SU-DHL-6 (cell line): Measurements from ENCODE around the gene KRTAP10-10.

ENCODE experiments used
- H2AFZ ChIP-seq: fragments of 200-600 bp; sonication (generic); 2 replicates; pipeline ENCODE4 v1.6.1; 2014; ENCODE audit warnings: low read depth, mild to moderate bottlenecking, moderate library complexity, mixed read lengths, antibody characterized with exemption, low read length; ENCODE audit not compliant: severe bottlenecking
- H3F3A ChIP-seq: fragments of 200-600 bp; shearing (Covaris generic); 2 replicates; pipeline ENCODE4 v1.6.0; 2016; ENCODE audit warnings: antibody characterized with exemption, mild to moderate bottlenecking; ENCODE audit not compliant: insufficient read depth
- H3K27ac ChIP-seq: fragments of 200-600 bp; sonication (generic); 2 replicates; pipeline ENCODE4 v1.5.1; 2016; ENCODE audit warnings: low read depth, mild to moderate bottlenecking, low read length, moderate library complexity, mixed read lengths
- H3K27me3 ChIP-seq: fragments of 200-600 bp; sonication (generic), shearing (Covaris generic); 2 replicates; pipeline ENCODE4 v1.6.0; 2014; ENCODE audit warnings: mild to moderate bottlenecking, low read length
- H3K36me3 ChIP-seq: fragments of 200-600 bp; sonication (generic); 2 replicates; pipeline ENCODE4 v1.6.1; 2014; ENCODE audit warnings: mild to moderate bottlenecking, low read length, mixed read lengths
- H3K4me2 ChIP-seq: fragments of 300-600, 200-600 bp; shearing (Covaris generic), sonication (generic); 2 replicates; pipeline ENCODE4 v1.6.0; 2014; ENCODE audit warnings: low read length, low read depth, mild to moderate bottlenecking; ENCODE audit not compliant: poor library complexity, severe bottlenecking
- H3K4me3 ChIP-seq: fragments of 200-600 bp; sonication (generic); 2 replicates; pipeline ENCODE4 v1.5.1; 2014; ENCODE audit warnings: antibody characterized with exemption, low read length, mild to moderate bottlenecking, mixed read lengths; ENCODE audit not compliant: insufficient read depth, poor library complexity, severe bottlenecking
- H3K79me2 ChIP-seq: fragments of 200-600 bp; sonication (generic); 2 replicates; pipeline ENCODE4 v1.6.1; 2014; ENCODE audit warnings: mild to moderate bottlenecking, low read length, moderate library complexity; ENCODE audit not compliant: insufficient read depth
- H3K9ac ChIP-seq: fragments of 200-600 bp; sonication (generic); 2 replicates; pipeline ENCODE4 v1.7.0; 2014; ENCODE audit warnings: mild to moderate bottlenecking, low read length
- H3K9me2 ChIP-seq: fragments of 200-600 bp; sonication (generic); replicated peaks from 2 replicates; pipeline ENCODE4 v1.6.1; 2014; ENCODE audit warnings: low read length; ENCODE audit not compliant: insufficient read depth
- H3K9me3 ChIP-seq: fragments of 200-600 bp; sonication (generic); 2 replicates; pipeline ENCODE4 v1.6.1; 2014; ENCODE audit warnings: low read length, mixed read lengths; ENCODE audit not compliant: insufficient read depth
- H4K20me1 ChIP-seq: fragments of 200-600 bp; sonication (generic); 2 replicates; pipeline ENCODE4 v1.6.1; 2014; ENCODE audit warnings: low read depth, mild to moderate bottlenecking, antibody characterized with exemption, low read length, moderate library complexity, mixed read lengths
- EZH2phosphoT487 ChIP-seq: fragments of 200-600 bp; sonication (generic), shearing (Covaris generic); conservative IDR thresholded peaks from 2 replicates; pipeline ENCODE4 v1.6.1; 2018; ENCODE audit warnings: mild to moderate bottlenecking, antibody characterized with exemption, low read length, moderate library complexity, mixed read lengths
- TF ChIP-seq, protein P1 (sequence below): fragments of 200-600 bp; sonication (generic); IDR thresholded peaks from one replicate; pipeline ENCODE4 v1.5.1; 2017; ENCODE audit warnings: antibody characterized with exemption, mild to moderate bottlenecking, low read length, moderate library complexity; ENCODE audit not compliant: insufficient read depth, poor library complexity, severe bottlenecking

The KRTAP10-10 gene

DNA sequence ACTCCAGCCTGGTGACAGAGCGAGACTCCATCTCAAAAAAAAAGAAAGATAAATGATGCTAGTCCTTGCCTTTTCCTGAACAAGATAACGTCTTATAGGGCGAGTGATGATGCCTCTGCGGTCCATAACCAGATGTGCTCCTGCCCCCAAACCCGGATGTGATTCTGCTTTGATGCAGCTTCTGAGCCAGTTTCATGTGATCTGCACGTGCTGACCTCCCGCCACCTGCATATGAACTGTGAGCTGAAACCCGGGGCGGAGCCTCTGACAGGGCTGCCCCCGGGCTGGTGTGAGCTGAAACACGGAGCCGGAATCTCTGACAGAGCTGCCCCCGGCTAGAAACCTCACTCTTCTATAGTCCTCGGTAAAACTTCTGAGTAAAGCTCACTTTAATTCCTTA is 16.0 kb downstream of the KRTAP10-10 start:
- Histone ChIP-seq H3K4me3 (no peak overlapping the region), H3K27ac (no peak overlapping the region), H2AFZ (no peak overlapping the region), H4K20me1 (no peaks in the 10 kb centered on the region), H3K36me3 (no peaks in the 10 kb centered on the region), H3F3A (no peaks in the 10 kb centered on the region), H3K9ac (no peak overlapping the region), H3K27me3 (no peaks in the 10 kb centered on the region), H3K9me2 (no peaks in the 10 kb centered on the region), H3K9me3 (no peaks in the 10 kb centered on the region), H3K79me2 (no peaks in the 10 kb centered on the region), H3K4me2 (no peak overlapping the region)
- TF ChIP-seq, protein P1, sequence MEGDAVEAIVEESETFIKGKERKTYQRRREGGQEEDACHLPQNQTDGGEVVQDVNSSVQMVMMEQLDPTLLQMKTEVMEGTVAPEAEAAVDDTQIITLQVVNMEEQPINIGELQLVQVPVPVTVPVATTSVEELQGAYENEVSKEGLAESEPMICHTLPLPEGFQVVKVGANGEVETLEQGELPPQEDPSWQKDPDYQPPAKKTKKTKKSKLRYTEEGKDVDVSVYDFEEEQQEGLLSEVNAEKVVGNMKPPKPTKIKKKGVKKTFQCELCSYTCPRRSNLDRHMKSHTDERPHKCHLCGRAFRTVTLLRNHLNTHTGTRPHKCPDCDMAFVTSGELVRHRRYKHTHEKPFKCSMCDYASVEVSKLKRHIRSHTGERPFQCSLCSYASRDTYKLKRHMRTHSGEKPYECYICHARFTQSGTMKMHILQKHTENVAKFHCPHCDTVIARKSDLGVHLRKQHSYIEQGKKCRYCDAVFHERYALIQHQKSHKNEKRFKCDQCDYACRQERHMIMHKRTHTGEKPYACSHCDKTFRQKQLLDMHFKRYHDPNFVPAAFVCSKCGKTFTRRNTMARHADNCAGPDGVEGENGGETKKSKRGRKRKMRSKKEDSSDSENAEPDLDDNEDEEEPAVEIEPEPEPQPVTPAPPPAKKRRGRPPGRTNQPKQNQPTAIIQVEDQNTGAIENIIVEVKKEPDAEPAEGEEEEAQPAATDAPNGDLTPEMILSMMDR = no peak
- TF ChIP-seq EZH2phosphoT487 = no peak

DNA sequence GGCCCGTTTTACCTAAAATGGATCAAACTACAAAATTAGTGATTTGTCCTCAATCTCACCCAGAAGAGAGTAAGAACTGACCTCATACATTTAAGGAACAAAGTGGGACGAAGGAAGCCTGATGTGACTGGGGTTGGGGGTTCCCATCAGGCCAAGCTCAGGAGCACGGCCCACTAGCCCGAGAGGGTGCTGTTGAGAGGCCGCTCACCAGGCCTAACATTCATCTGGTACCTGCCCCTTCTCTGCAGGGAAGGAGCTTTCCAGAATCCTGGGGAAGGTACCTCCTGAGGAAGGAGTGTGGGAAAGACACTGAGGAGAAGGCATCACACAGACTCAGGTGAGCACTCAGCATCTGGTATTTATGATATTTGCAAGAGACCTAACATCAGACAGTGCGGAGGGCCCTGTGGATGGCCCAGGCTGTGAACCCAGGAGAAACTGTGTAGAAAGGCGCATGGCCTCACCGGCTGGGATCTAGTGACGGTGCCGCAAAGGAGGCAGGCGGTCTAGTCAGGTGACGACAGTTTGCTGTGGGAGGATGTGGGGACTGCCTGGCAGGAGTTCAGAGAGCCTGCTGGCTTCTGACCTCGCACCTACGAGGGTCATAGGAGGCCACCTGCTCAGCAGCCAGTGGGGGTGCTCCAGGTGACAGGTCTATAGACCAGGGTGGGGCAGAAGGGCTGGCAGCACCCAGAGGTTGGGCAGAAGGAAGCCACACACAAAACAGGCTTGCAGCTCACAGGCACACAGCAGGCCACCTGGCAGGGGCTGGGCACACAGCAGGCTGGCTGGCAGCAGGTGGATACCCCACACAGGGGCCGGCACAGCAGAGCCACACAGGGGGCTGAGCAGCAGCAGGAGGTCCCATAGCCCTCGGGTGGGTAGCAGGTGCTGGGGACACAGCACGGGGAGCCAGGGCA is 16.8 kb downstream of the KRTAP10-10 start:
- Histone ChIP-seq H3K9me3 (no peaks in the 10 kb centered on the region), H3K9me2 (no peaks in the 10 kb centered on the region), H2AFZ (no peak overlapping the region), H3K4me3 (no peak overlapping the region), H3K79me2 (no peaks in the 10 kb centered on the region), H3K9ac (no peak overlapping the region), H4K20me1 (no peaks in the 10 kb centered on the region), H3K27me3 (no peaks in the 10 kb centered on the region), H3F3A (no peaks in the 10 kb centered on the region), H3K4me2 (no peak overlapping the region), H3K27ac (no peak overlapping the region), H3K36me3 (no peaks in the 10 kb centered on the region)
- no peak for TF ChIP-seq EZH2phosphoT487
- TF ChIP-seq, protein P1 = no peak

DNA sequence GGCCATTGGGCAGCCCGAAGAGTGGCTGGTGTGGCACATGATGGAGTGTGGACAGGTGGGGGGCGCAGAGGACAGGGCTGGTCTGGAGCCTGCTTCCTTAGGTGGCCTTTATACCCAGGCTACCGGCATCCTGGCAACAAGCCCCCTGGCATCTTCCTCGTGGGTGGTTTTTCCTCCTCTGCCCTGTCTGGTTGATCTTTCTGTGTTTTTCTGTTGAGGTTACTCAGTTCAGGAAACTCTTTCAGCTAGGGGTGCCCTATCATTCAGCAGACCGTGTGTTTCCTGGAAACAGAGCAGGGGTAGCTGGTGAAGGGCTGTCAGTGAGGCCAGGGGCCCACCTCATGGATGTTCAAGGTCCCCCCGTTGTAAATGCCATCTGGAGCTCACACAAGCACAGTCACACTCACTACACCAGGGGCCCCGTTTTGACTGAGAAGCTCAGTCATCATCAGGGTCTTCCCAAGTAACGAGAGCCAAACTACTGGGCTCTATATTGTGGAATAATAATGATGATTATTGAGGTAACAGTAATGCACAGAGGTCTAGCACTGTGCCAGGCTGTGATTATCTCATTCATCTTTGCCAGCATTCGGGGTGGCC is 17.5 kb downstream of the KRTAP10-10 start, which contains the start of gene KRTAP12-4:
Gene KRTAP12-4 (minus strand): TSS at position 84 of the 600 bp plus-strand sequence. CDS start 45 bp downstream, at position 39.
- H3K27me3 ChIP-seq = no peaks in the 10 kb centered on the region
- no peaks in the 10 kb centered on the region for H3F3A ChIP-seq
- H3K9me2 ChIP-seq = no peaks in the 10 kb centered on the region
- no peak within 1 kb of the TSS for H3K4me3 ChIP-seq
- no peak within 1 kb of the TSS for H3K27ac ChIP-seq
- H4K20me1 ChIP-seq = no peaks in the 10 kb centered on the region
- no peaks in the 10 kb centered on the region for H3K9me3 ChIP-seq
- no peak within 1 kb of the TSS for H3K4me2 ChIP-seq
- no peaks in the 10 kb centered on the region for H3K79me2 ChIP-seq
- H3K9ac ChIP-seq = no peak within 1 kb of the TSS
- no peaks in the 10 kb centered on the region for H3K36me3 ChIP-seq
- H2AFZ ChIP-seq = no peak within 1 kb of the TSS
- no peak for TF ChIP-seq EZH2phosphoT487
- TF ChIP-seq, protein P1 = no peak
